Prostate gland (tissue), 2 donors: ENCODE data around the gene DCC. TPM values are rescaled to one million over a fixed set of nuclear protein-coding genes. Genes with fewer than 3 reads are reported as not detected.

ENCODE experiments used
- DNase-seq: peaks from one replicate; pipeline ENCODE4 v3.0.0-alpha.2; 2019; ENCODE audit warnings: low spot score
- H3K27ac ChIP-seq, 2 donors: fragments of 200-600 bp; sonication (generic); 2 replicates each; pipeline ENCODE4 v1.5.1; 2017 to 2019
- H3K27me3 ChIP-seq: fragments of 200-600 bp; sonication (generic); replicated peaks from 2 replicates; pipeline ENCODE4 v1.5.1; 2019; ENCODE audit not compliant: insufficient read depth
- H3K36me3 ChIP-seq, 2 donors: fragments of 200-600 bp; sonication (generic); 1 replicate in 1 of 2; 2 replicates in 1 of 2; pipeline versions ENCODE4 v1.5.1 to v1.8.1; 2017 to 2019
- H3K4me1 ChIP-seq: fragments of 200-600 bp; sonication (generic); replicated peaks from 2 replicates; pipeline ENCODE4 v1.5.1; 2019
- H3K4me3 ChIP-seq, 2 donors: fragments of 200-600 bp; sonication (generic); 2 replicates each; pipeline ENCODE4 v1.5.1; 2017 to 2019
- H3K9me3 ChIP-seq: fragments of 200-600 bp; sonication (generic); 2 replicates; pipeline ENCODE4 v1.5.1; 2017
- CTCF ChIP-seq, 4 experiments: fragments of 200-600 bp in 2 of 4; fragments of 450-650 bp in 2 of 4; sonication (generic) in 2 of 4; IDR thresholded peaks; 1 replicate in 3 of 4; 2 replicates in 1 of 4; pipeline ENCODE4 v1.5.1; 2016 to 2019; ENCODE audit warnings: antibody characterized with exemption in 4 of 4, mild to moderate bottlenecking in 2 of 4, moderate library complexity in 2 of 4
- POLR2A ChIP-seq: fragments of 450-650 bp; IDR thresholded peaks from one replicate; pipeline ENCODE4 v1.6.1; 2016; ENCODE audit warnings: antibody characterized with exemption, mild to moderate bottlenecking
- POLR2AphosphoS5 ChIP-seq: sonication (generic); formaldehyde crosslinking; IDR thresholded peaks from one replicate; pipeline ENCODE4 v1.6.1; 2017; ENCODE audit warnings: antibody characterized with exemption
- WGBS: methylation state at CpG from one replicate; pipeline ENCODE4 v1.1.5; 2018; 5-methylcytosine and 5-hydroxymethylcytosine counted together
- intact Hi-C: fragments of 100-400 bp; cut with DNase I; formaldehyde crosslinking; loops from one replicate; pipeline ENCODE4 v1.14.2; 2022
- total RNA-seq, 2 donors: library from RNA; depleted of rRNA; stranded (reverse); fragments of >200 nt; gene quantifications; one replicate each; pipeline ENCODE4 v1.1.0, GENCODE V29; 2016

Gene DCC
- total RNA-seq, 2 donors from 2014 or later, result 0.55 to 3.7 TPM

DNA sequence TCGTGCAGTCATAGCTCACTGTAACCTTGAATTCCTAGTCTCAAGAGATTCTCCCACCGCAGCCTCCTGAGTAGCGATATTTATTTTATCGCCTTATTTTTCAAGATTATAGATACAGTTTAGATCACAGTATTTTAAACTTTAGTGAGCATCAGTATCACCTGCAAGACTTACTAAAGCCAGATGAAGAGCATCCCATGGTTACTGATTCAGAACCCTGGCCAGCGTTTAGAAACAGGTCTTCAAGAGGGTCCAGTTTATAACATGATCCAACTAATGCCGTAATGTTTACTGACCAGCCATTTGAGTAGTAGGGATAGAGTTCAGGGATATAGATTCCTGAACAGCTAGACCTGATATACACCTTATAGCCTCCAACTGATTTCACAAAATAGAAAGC is 146.1 kb downstream of the DCC start:
- no peaks in the 10 kb centered on the region for H3K36me3 ChIP-seq
- no peaks in the 10 kb centered on the region for H3K4me1 ChIP-seq
- H3K4me3 ChIP-seq, result no peak overlapping the region
- no peak overlapping the region for H3K27ac ChIP-seq
- H3K9me3 ChIP-seq, result no peaks in the 10 kb centered on the region
- no peak for TF ChIP-seq POLR2AphosphoS5
- no peak for TF ChIP-seq CTCF (IDR thresholded peaks at IDR 0.05)
- TF ChIP-seq POLR2A, result no peak
- WGBS, result 91% methylated on average over 6 of the region's 6 CpGs
- intact Hi-C loops, result no loop called here
- no peak for DNase-seq
- no peaks in the 10 kb centered on the region for H3K27me3 ChIP-seq

GRCh38 chr18:52489396-52490306 is 149.7 kb downstream of the DCC start:
- Histone ChIP-seq H3K4me3 (no peak overlapping the region), H3K27ac (no peak overlapping the region), H3K4me1 (no peaks in the 10 kb centered on the region), H3K36me3 (no peaks in the 10 kb centered on the region), H3K27me3 (no peaks in the 10 kb centered on the region), H3K9me3 (no peaks in the 10 kb centered on the region)
- DNase-seq, result no peak
- intact Hi-C loops, result no loop called here
- no peak for TF ChIP-seq CTCF (IDR thresholded peaks at IDR 0.05)
- no peak for TF ChIP-seq POLR2AphosphoS5
- TF ChIP-seq POLR2A, result no peak
- WGBS, result 51% methylated on average over 4 of the region's 4 CpGs

- no peak overlapping the region for H3K27ac ChIP-seq
- no peaks in the 10 kb centered on the region for H3K4me1 ChIP-seq
- no peak for TF ChIP-seq POLR2AphosphoS5
- no peak for TF ChIP-seq CTCF (IDR thresholded peaks at IDR 0.05)
- TF ChIP-seq POLR2A, result no peak
- no peaks in the 10 kb centered on the region for H3K9me3 ChIP-seq
- no peak for DNase-seq
- H3K27me3 ChIP-seq, result no peaks in the 10 kb centered on the region
- H3K4me3 ChIP-seq, result no peak overlapping the region
- intact Hi-C loops, result no loop called here
- H3K36me3 ChIP-seq, result no peaks in the 10 kb centered on the region
Measured at GRCh38 chr18:52496426-52496825, 156.4 kb downstream of the DCC start.

DNA sequence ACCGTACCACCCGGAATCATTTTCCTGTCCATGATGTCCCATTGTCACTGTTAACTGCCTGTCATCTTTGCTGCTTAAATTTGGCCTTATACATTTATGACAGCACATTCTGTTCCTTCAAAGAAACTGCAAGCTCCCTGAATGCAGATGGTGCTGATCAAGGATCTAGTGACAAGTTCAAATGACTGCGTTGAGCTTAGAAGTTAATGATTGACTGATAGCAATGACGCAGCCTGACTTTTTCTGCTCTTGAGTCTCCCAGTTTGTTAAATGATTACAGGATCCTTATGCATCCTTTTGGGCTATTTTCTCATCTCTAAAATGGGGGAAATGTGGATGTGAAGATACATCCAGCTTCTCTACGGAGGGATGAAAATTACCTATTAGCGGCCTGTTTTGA is 159.0 kb downstream of the DCC start:
- Histone ChIP-seq H3K4me1 (no peaks in the 10 kb centered on the region), H3K36me3 (no peaks in the 10 kb centered on the region), H3K27me3 (no peaks in the 10 kb centered on the region), H3K27ac (no peak overlapping the region), H3K9me3 (no peaks in the 10 kb centered on the region), H3K4me3 (no peak overlapping the region)
- TF ChIP-seq POLR2A (no peak), CTCF (IDR thresholded peaks at IDR 0.05) (no peak), POLR2AphosphoS5 (no peak)
- intact Hi-C loops, result no loop called here
- no peak for DNase-seq
- 76% methylated on average over 6 of the region's 6 CpGs for WGBS

- 36% methylated on average over 3 of the region's 3 CpGs for WGBS
- no peak for TF ChIP-seq POLR2A
- no peak for TF ChIP-seq CTCF (IDR thresholded peaks at IDR 0.05)
- no peak for TF ChIP-seq POLR2AphosphoS5
- H3K36me3 ChIP-seq, result no peaks in the 10 kb centered on the region
- H3K9me3 ChIP-seq, result no peaks in the 10 kb centered on the region
- H3K4me3 ChIP-seq, result no peak overlapping the region
- no peaks in the 10 kb centered on the region for H3K27me3 ChIP-seq
- DNase-seq, result no peak
- no peak overlapping the region for H3K27ac ChIP-seq
- no peaks in the 10 kb centered on the region for H3K4me1 ChIP-seq
- intact Hi-C loops, result no loop called here
Measured at GRCh38 chr18:52499644-52500043, 159.6 kb downstream of the DCC start.
